ENCODE measurements around the gene CAV2.

Gene CAV2

DNA sequence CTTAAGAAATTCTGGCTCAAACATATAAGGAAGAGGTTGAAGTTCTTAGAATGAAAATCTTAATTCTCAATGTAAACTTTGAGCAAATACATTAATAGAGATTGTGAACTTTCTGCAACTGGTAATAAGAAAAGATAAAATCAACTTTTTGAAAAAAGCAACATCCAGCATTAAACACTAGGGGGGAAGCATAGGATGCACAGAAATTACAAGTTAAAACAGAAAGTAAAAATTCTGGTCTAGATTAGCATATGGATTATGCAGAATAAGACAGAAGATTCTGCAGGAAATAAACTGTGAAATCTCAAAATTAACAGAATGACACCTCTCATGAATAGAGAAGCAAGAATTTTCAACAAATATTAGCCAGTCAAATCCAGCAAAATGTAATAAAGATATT, 38.0 kb upstream of the CAV2 start:
- TF ChIP-seq, protein P1, sequence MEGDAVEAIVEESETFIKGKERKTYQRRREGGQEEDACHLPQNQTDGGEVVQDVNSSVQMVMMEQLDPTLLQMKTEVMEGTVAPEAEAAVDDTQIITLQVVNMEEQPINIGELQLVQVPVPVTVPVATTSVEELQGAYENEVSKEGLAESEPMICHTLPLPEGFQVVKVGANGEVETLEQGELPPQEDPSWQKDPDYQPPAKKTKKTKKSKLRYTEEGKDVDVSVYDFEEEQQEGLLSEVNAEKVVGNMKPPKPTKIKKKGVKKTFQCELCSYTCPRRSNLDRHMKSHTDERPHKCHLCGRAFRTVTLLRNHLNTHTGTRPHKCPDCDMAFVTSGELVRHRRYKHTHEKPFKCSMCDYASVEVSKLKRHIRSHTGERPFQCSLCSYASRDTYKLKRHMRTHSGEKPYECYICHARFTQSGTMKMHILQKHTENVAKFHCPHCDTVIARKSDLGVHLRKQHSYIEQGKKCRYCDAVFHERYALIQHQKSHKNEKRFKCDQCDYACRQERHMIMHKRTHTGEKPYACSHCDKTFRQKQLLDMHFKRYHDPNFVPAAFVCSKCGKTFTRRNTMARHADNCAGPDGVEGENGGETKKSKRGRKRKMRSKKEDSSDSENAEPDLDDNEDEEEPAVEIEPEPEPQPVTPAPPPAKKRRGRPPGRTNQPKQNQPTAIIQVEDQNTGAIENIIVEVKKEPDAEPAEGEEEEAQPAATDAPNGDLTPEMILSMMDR (IDR thresholded peaks at IDR 0.05; ENCODE audit: low read depth, low read length, missing control alignments) = no peak
- DNase-seq (ENCODE audit: low read depth) = no peak
- no peak overlapping the region for H3K4me3 ChIP-seq (ENCODE audit: low read depth, low read length)
- in situ Hi-C loops (cut with HindIII; ENCODE audit: low sequenced_read_pairs) = no loop called here

DNA sequence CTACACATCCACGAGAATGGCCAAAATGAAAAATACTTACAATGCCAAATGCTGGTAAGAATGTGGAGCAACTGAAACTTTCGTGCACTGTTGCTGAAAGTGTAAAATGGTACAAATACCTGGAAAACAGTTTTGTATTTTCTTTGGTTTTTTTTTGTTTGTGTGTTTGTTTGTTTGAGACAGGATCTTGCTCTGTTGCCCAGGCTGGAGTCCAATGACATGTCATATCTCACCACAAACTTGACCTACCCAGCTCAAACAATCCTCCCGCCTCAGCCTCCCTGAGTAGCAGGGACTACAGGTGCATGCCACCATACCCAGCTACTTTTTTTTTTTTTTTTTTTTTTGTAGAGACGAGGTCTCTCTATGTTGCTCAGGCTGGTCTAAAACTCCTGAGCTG, 35.6 kb upstream of the CAV2 start:
- in situ Hi-C loops (cut with HindIII; ENCODE audit: low sequenced_read_pairs) = no loop called here
- TF ChIP-seq, protein P1 (IDR thresholded peaks at IDR 0.05; ENCODE audit: low read depth, low read length, missing control alignments) = no peak
- no peak overlapping the region for H3K4me3 ChIP-seq (ENCODE audit: low read depth, low read length)
- DNase-seq (ENCODE audit: low read depth) = no peak

DNA sequence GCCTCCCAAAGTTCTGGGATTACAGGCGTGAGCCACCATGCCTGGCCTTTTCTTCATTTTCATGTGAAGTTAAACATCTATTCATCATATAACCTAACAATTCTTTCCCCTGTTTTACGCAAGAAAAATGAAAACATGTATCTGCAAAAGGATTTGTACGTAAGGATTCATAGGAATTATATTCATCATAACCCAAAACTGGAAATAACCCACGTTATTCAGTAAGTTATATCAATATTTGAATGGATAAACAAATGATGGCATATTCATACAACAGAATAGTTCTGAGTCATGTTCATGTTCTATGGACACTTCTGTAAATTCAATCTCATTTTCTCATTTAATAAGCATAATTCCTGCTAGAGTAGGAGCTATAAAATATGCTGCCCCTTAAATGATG, 35.2 kb upstream of the CAV2 start:
- H3K4me3 ChIP-seq (ENCODE audit: low read depth, low read length) = no peak overlapping the region
- DNase-seq (ENCODE audit: low read depth) = no peak
- in situ Hi-C loops (cut with HindIII; ENCODE audit: low sequenced_read_pairs) = no loop called here
- TF ChIP-seq, protein P1 (IDR thresholded peaks at IDR 0.05; ENCODE audit: low read depth, low read length, missing control alignments) = no peak

DNA sequence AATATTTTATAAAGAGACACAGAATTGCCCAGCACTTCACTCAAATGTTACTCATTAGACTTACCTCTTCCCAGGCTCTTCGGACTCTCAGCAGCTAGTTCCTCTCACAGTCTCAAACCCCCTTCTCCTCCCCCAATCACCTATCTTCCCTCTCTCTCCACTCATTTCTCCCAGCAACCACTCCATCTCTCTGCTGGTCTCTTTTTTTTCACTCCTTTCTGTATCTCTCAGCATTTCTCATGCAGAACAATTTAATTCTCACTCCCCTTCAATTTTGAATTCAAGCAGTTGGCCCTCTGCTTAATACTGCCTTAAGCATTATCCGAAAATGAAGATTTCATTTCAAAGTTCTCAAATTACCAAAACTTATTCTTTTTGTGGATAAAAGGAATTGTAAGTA, 34.4 kb upstream of the CAV2 start:
- TF ChIP-seq, protein P1 (IDR thresholded peaks at IDR 0.05; ENCODE audit: low read depth, low read length, missing control alignments) = no peak
- in situ Hi-C loops (cut with HindIII; ENCODE audit: low sequenced_read_pairs) = no loop called here
- no peak for DNase-seq (ENCODE audit: low read depth)
- H3K4me3 ChIP-seq (ENCODE audit: low read depth, low read length) = no peak overlapping the region

DNA sequence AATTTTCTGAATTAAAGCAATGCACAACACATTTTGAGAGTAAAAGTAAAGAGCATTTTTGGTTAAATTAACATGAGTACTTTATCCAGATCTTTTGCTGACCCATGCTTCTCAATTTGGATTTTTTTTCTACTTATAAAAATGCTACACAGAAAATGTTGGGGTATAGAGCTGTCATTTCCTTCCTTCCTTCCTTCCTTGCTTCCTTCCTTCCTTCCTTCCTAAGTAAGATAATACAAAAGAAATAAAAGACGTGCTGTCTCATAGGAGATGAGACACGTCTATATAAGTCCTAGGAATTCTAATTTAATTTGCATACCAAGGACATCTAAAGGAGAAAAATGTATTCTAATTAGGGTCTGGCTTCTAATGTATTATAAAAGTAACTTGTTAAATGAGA, 31.0 kb upstream of the CAV2 start:
- DNase-seq (ENCODE audit: low read depth) = no peak
- TF ChIP-seq, protein P1 (IDR thresholded peaks at IDR 0.05; ENCODE audit: low read depth, low read length, missing control alignments) = no peak
- no peak overlapping the region for H3K4me3 ChIP-seq (ENCODE audit: low read depth, low read length)
- in situ Hi-C loops (cut with HindIII; ENCODE audit: low sequenced_read_pairs) = no loop called here

DNA sequence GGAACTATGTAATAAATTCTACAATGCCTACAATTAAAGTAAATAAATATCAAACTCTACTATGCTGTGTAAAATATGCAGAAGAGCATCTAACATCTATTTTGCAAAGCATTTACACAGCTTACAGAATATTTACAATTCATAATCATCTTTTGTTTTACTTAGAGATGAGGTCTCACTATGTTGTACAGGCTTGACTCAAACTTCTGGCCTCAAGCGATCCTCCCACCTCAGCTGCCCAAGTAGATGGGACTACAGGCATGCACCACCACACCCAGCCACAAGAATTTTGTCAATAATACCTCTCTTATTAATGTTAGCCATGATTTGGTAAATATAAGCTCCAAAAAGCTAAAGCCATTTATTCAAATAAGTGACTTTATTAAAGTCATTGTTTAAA, 21.9 kb upstream of the CAV2 start:
- in situ Hi-C loops (cut with HindIII; ENCODE audit: low sequenced_read_pairs) = no loop called here
- DNase-seq (ENCODE audit: low read depth) = no peak
- TF ChIP-seq, protein P1 (IDR thresholded peaks at IDR 0.05; ENCODE audit: low read depth, low read length, missing control alignments) = no peak
- no peak overlapping the region for H3K4me3 ChIP-seq (ENCODE audit: low read depth, low read length)

DNA sequence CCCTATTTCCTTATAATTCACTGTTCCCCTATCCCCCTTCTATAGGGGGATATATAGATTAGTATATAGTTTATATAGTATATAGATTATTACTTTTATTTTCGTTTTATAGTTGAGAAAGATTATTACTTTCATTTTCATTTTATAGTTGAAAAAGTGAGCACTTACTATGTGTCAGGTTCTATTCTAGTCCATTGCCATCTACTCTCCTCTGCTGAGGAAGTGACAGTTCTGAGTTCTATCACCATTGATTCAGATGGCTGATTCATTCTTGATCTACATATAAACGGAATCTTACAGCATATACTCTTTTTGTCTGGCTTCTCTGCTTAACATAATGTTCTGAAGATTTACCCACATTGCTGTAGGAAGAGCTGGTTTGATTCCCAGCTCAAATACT, 20.7 kb upstream of the CAV2 start:
- no peak for DNase-seq (ENCODE audit: low read depth)
- in situ Hi-C loops (cut with HindIII; ENCODE audit: low sequenced_read_pairs) = no loop called here
- H3K4me3 ChIP-seq (ENCODE audit: low read depth, low read length) = no peak overlapping the region
- TF ChIP-seq, protein P1 (IDR thresholded peaks at IDR 0.05; ENCODE audit: low read depth, low read length, missing control alignments) = no peak
